HCT116 (cell line): ENCODE results near the gene SAMD4A. TPM values are rescaled to one million over a fixed set of nuclear protein-coding genes. Genes with fewer than 3 reads are reported as not detected.

Experiments
- ATAC-seq: fragments of 200-7000 bp; cut with Tn5 transposase; 2 replicates; pipeline ENCODE4 v1.9.1; 2020; ENCODE audit warnings: mild to moderate bottlenecking, moderate library complexity
- BruUV-seq: library from RNA; stranded (reverse); fragments of 400-500 nt; replicated peaks from 2 replicates; lab custom pipeline; 2021; lab: Mats Ljungman, UMichigan
- CTCF ChIA-PET: fragments of 300-600 bp; sonication (Branson Sonifier 250); formaldehyde crosslinking; loops from one replicate; lab custom pipeline; 2021; ENCODE audit warnings: antibody characterized with exemption; lab: Charles Lee
- POLR2A ChIA-PET: fragments of 300-600, 350-600 bp; sonication (Branson Sonifier 250); formaldehyde crosslinking; loops from one replicate; lab custom pipeline; 2021; ENCODE audit warnings: antibody characterized with exemption; lab: Charles Lee
- RAD21 ChIA-PET, 2 experiments: fragments of 300-600 bp; sonication (Branson Sonifier 250); formaldehyde crosslinking; loops; one replicate each; lab custom pipeline; 2023; ENCODE audit warnings: low total read pairs in 2 of 2; ENCODE audit not compliant: uncharacterized antibody in 2 of 2, unreplicated experiment in 2 of 2, low non-redundant PET in 1 of 2; lab: Charles Lee
- DNase-seq: peaks from one replicate; pipeline ENCODE4 v3.0.0-alpha.2; 2010; ENCODE audit warnings: low read depth, low spot score
- H2AFZ ChIP-seq: fragments of 200-600 bp; shearing (Covaris generic), sonication (generic); 2 replicates; pipeline ENCODE4 v1.6.1; 2017; ENCODE audit warnings: low read depth, mixed run types, mixed read lengths, antibody characterized with exemption, low read length; ENCODE audit not compliant: poor library complexity, severe bottlenecking
- H3K27ac ChIP-seq: 2 replicates; pipeline ENCODE4 v1.5.1; 2012; ENCODE audit warnings: low read depth, low read length
- H3K27me3 ChIP-seq: fragments of 200-600 bp; sonication (generic); 2 replicates; pipeline ENCODE4 v1.6.1; 2016; ENCODE audit warnings: mixed run types, low read length, mixed read lengths; ENCODE audit not compliant: insufficient read depth
- H3K36me3 ChIP-seq, 2 experiments: fragments of 200-500 bp in 1 of 2; fragments of 200-600 bp in 1 of 2; sonication (Bioruptor generic) in 1 of 2; sonication (generic) in 1 of 2; 2 replicates each; pipeline versions ENCODE4 v1.5.1 to v1.6.1; 2014 to 2016; ENCODE audit warnings: low read length in 2 of 2, inconsistent platforms in 1 of 2, mixed read lengths in 1 of 2, mixed run types in 1 of 2; ENCODE audit not compliant: insufficient read depth in 2 of 2, control insufficient read depth in 1 of 2
- H3K4me1 ChIP-seq, 2 experiments: fragments of 200-600 bp in 1 of 2; sonication (generic) in 1 of 2; 2 replicates each; pipeline versions ENCODE4 v1.5.1 to v1.6.1; 2012 to 2017; ENCODE audit warnings: low read length in 2 of 2, inconsistent platforms in 1 of 2, mild to moderate bottlenecking in 1 of 2, mixed read lengths in 1 of 2, mixed run types in 1 of 2, moderate library complexity in 1 of 2; ENCODE audit not compliant: insufficient read depth in 2 of 2, control insufficient read depth in 1 of 2
- H3K4me2 ChIP-seq: fragments of 200-600 bp; sonication (generic); 2 replicates; pipeline ENCODE4 v1.6.1; 2017; ENCODE audit warnings: mixed run types, low read length, mixed read lengths
- H3K4me3 ChIP-seq, 2 experiments: fragments of 200-600 bp in 1 of 2; sonication (generic) in 1 of 2; replicated peaks in 1 of 2; 2 replicates each; pipeline ENCODE4 v1.5.1; 2011 to 2016; ENCODE audit warnings: low read length in 2 of 2, control low read depth in 1 of 2, low read depth in 1 of 2, mild to moderate bottlenecking in 1 of 2, mixed read lengths in 1 of 2, mixed run types in 1 of 2
- H3K79me2 ChIP-seq: fragments of 200-600 bp; sonication (generic); 2 replicates; pipeline ENCODE4 v1.6.1; 2017; ENCODE audit warnings: mild to moderate bottlenecking, mixed run types, low read length, moderate library complexity, mixed read lengths; ENCODE audit not compliant: insufficient read depth
- H3K9ac ChIP-seq: fragments of 200-600 bp; sonication (generic); 2 replicates; pipeline ENCODE4 v1.6.1; 2016; ENCODE audit warnings: low read length, mixed read lengths
- H3K9me2 ChIP-seq: fragments of 200-600 bp; sonication (generic), shearing (Covaris generic); 2 replicates; pipeline ENCODE4 v1.6.1; 2017; ENCODE audit warnings: mixed run types, mild to moderate bottlenecking, moderate library complexity; ENCODE audit not compliant: insufficient read depth
- H3K9me3 ChIP-seq, 2 experiments: fragments of 200-500 bp in 1 of 2; fragments of 200-600 bp in 1 of 2; sonication (Bioruptor generic) in 1 of 2; sonication (generic) in 1 of 2; 2 replicates each; pipeline ENCODE4 v1.6.1; 2014 to 2017; ENCODE audit warnings: low read length in 2 of 2, mixed read lengths in 2 of 2, inconsistent platforms in 1 of 2, low read depth in 1 of 2, mild to moderate bottlenecking in 1 of 2, mixed run types in 1 of 2, moderate library complexity in 1 of 2; ENCODE audit not compliant: control insufficient read depth in 1 of 2, insufficient read depth in 1 of 2
- H4K20me1 ChIP-seq: fragments of 200-600 bp; sonication (generic), shearing (Covaris generic); 2 replicates; pipeline ENCODE4 v1.6.1; 2017; ENCODE audit warnings: mixed run types, mild to moderate bottlenecking, moderate library complexity; ENCODE audit not compliant: insufficient read depth
- EZH2 ChIP-seq: fragments of 200-600 bp; sonication (generic); IDR thresholded peaks from 2 replicates; pipeline ENCODE4 v1.6.1; 2017; ENCODE audit warnings: antibody characterized with exemption, mixed run types
- RAD21 ChIP-seq: IDR thresholded peaks from 2 replicates; pipeline ENCODE4 v1.6.1; 2012; ENCODE audit warnings: low read depth, mild to moderate bottlenecking
- ZNF274 ChIP-seq: fragments of 200-500 bp; sonication (Bioruptor generic); IDR thresholded peaks from 2 replicates; pipeline ENCODE4 v1.6.1; 2014; ENCODE audit warnings: mild to moderate bottlenecking, low read depth, low read length, inconsistent platforms
- intact Hi-C: fragments of 100-400 bp; cut with micrococcal nuclease; formaldehyde crosslinking; loops from 2 replicates; pipeline ENCODE4 v1.10.0; 2022
- total RNA-seq: library from RNA; stranded (reverse); gene quantifications from one replicate; pipeline ENCODE4 v1.2.1, GENCODE V29; 2021; ENCODE audit not compliant: unreplicated experiment
- TF ChIP-seq, protein P1 (sequence below), 3 experiments: fragments of 200-600 bp in 1 of 3; sonication (generic) in 1 of 3; IDR thresholded peaks in 2 of 3; conservative IDR thresholded peaks in 1 of 3; 2 replicates each; pipeline ENCODE4 v1.5.1; 2012 to 2017; ENCODE audit warnings: low read depth in 2 of 3, low read length in 2 of 3, antibody characterized with exemption in 1 of 3, borderline replicate concordance in 1 of 3, control low read depth in 1 of 3, mild to moderate bottlenecking in 1 of 3, mixed read lengths in 1 of 3, mixed run types in 1 of 3, moderate library complexity in 1 of 3; ENCODE audit not compliant: insufficient read depth in 1 of 3

The SAMD4A gene
- total RNA-seq, 1 experiment from 2014 or later = 9.0 TPM

DNA sequence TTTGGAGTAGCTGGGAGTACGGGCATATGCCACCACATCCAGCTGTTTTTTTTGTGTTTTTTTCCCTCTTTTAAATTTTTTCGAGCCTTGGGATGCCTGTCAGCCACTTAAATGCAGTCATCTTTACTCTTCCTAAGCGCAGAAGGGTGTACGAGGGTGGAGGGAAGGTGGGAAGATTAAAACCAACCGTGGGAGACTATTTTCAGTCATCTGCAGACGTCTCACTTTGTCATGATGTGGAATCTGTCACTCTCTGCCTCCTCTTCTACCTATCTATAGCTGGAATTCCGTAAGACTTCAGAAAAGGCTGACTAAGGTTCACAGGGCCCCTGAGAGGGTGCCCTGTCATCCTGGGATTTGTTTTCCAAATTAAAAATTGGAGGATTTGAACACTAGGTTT lies 105.3 kb downstream of the SAMD4A start:
- DNase-seq (no peak), ATAC-seq (no peak)
- H3K4me1 ChIP-seq = peaks cover 15 to 47% of the 10 kb centered on the region in 2 experiments
- intact Hi-C loops = no loop called here
- H3K4me3 ChIP-seq = no peak overlapping the region
- H2AFZ ChIP-seq = no peak overlapping the region
- TF ChIP-seq RAD21 (no peak), EZH2 (no peak), ZNF274 (no peak)
- no peaks in the 10 kb centered on the region for H3K27me3 ChIP-seq
- no peak overlapping the region for H3K27ac ChIP-seq
- ChIA-PET POLR2A (no interaction called here), CTCF (no interaction called here), RAD21 (no interaction called here)
- BruUV-seq = no TSS peak
- no peaks in the 10 kb centered on the region for H3K9me3 ChIP-seq
- no peaks in the 10 kb centered on the region for H4K20me1 ChIP-seq
- no peaks in the 10 kb centered on the region for H3K36me3 ChIP-seq
- no peaks in the 10 kb centered on the region; the same call in 1 of the 2 replicates for H3K79me2 ChIP-seq
- H3K9me2 ChIP-seq = no peaks in the 10 kb centered on the region
- no peak overlapping the region for H3K4me2 ChIP-seq
- H3K9ac ChIP-seq = no peak overlapping the region

- no TSS peak for BruUV-seq
- TF ChIP-seq, protein P1, sequence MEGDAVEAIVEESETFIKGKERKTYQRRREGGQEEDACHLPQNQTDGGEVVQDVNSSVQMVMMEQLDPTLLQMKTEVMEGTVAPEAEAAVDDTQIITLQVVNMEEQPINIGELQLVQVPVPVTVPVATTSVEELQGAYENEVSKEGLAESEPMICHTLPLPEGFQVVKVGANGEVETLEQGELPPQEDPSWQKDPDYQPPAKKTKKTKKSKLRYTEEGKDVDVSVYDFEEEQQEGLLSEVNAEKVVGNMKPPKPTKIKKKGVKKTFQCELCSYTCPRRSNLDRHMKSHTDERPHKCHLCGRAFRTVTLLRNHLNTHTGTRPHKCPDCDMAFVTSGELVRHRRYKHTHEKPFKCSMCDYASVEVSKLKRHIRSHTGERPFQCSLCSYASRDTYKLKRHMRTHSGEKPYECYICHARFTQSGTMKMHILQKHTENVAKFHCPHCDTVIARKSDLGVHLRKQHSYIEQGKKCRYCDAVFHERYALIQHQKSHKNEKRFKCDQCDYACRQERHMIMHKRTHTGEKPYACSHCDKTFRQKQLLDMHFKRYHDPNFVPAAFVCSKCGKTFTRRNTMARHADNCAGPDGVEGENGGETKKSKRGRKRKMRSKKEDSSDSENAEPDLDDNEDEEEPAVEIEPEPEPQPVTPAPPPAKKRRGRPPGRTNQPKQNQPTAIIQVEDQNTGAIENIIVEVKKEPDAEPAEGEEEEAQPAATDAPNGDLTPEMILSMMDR (IDR thresholded peaks at IDR 0.05 in 2 of 3, conservative IDR thresholded peaks at IDR 0.05 in 1 of 3; ENCODE audit: borderline replicate concordance in 1 of 3, insufficient read depth in 1 of 3, low read depth in 2 of 3, low read length in 2 of 3) = no peak
- H3K27ac ChIP-seq = no peak overlapping the region
- H3K9ac ChIP-seq = no peak overlapping the region
- no peak overlapping the region for H3K4me3 ChIP-seq
- no peaks in the 10 kb centered on the region for H3K9me2 ChIP-seq
- ChIA-PET CTCF (no interaction called here), POLR2A (no interaction called here), RAD21 (no interaction called here)
- no peaks in the 10 kb centered on the region for H4K20me1 ChIP-seq
- DNase-seq (no peak), ATAC-seq (no peak)
- peaks cover 17 to 52% of the 10 kb centered on the region in 2 experiments for H3K4me1 ChIP-seq
- no peak overlapping the region for H3K4me2 ChIP-seq
- no peaks in the 10 kb centered on the region for H3K9me3 ChIP-seq
- H3K36me3 ChIP-seq = no peaks in the 10 kb centered on the region
- no peaks in the 10 kb centered on the region; the same call in 1 of the 2 replicates for H3K79me2 ChIP-seq
- no peaks in the 10 kb centered on the region for H3K27me3 ChIP-seq
- H2AFZ ChIP-seq = no peak overlapping the region
- intact Hi-C loops = no loop called here
These were observed 105.8 kb downstream of the SAMD4A start for GRCh38 chr14:54672688-54673087.
